Heart left ventricle (tissue), 16 donors: Measurements from ENCODE around the gene SYTL4. TPM values are rescaled to one million over a fixed set of nuclear protein-coding genes. Genes with fewer than 3 reads are reported as not detected.
A peak's percentile ranks its signal among the peaks of the same experiment; 100 is the strongest.

Experiments
- ATAC-seq, 4 donors: fragments of 200-7000 bp; cut with Tn5 transposase; one replicate each; pipeline ENCODE4 v1.9.1; 2020 to 2022; ENCODE audit warnings: moderate library complexity in 4 of 4, mild to moderate bottlenecking in 3 of 4, moderate number of reproducible peaks in 1 of 4
- DNase-seq, 5 donors: peaks; one replicate each; pipeline ENCODE4 v3.0.0-alpha.2; 2020
- H3K27ac ChIP-seq, 12 donors: fragments of 200-600 bp; sonication (generic) in 4 of 12; one replicate each; pipeline versions ENCODE4 v1.5.0 to v1.8.0; 2016 to 2022; ENCODE audit warnings: mild to moderate bottlenecking in 2 of 12
- H3K27me3 ChIP-seq, 9 donors: fragments of 200-600 bp; sonication (generic) in 2 of 9; one replicate each; pipeline versions ENCODE4 v1.5.1 to v1.8.0; 2016 to 2022; ENCODE audit warnings: mild to moderate bottlenecking in 3 of 9
- H3K36me3 ChIP-seq, 9 donors: fragments of 200-600 bp; sonication (generic) in 2 of 9; one replicate each; pipeline versions ENCODE4 v1.5.0 to v1.8.0; 2018 to 2022; ENCODE audit warnings: mild to moderate bottlenecking in 2 of 9
- H3K4me1 ChIP-seq, 12 donors: fragments of 200-600 bp; sonication (generic) in 4 of 12; one replicate each; pipeline versions ENCODE4 v1.5.0 to v1.8.0; 2016 to 2022; ENCODE audit warnings: mild to moderate bottlenecking in 3 of 12
- H3K4me3 ChIP-seq, 12 donors: fragments of 200-600 bp; sonication (generic) in 4 of 12; one replicate each; pipeline versions ENCODE4 v1.5.0 to v1.8.0; 2017 to 2022; ENCODE audit warnings: mild to moderate bottlenecking in 9 of 12, moderate library complexity in 4 of 12
- H3K9me3 ChIP-seq, 12 donors: fragments of 200-600 bp; sonication (generic) in 4 of 12; one replicate each; pipeline versions ENCODE4 v1.5.0 to v1.8.0; 2016 to 2022; ENCODE audit warnings: mild to moderate bottlenecking in 1 of 12
- POLR2A ChIP-seq, 2 donors: fragments of 450-650 bp; IDR thresholded peaks; one replicate each; pipeline ENCODE4 v1.6.1; 2017; ENCODE audit warnings: antibody characterized with exemption in 2 of 2, mild to moderate bottlenecking in 2 of 2, moderate library complexity in 2 of 2
- WGBS, 4 donors: extraction: QIAGEN DNeasy Blood & Tissue Kit in 2 of 4; methylation state at CpG; one replicate each; pipeline versions ENCODE4 v1.1.5 to v1.1.7; 2013 to 2018; 5-methylcytosine and 5-hydroxymethylcytosine counted together
- intact Hi-C, 10 donors: fragments of 100-400 bp; cut with DNase I; formaldehyde crosslinking; loops; one replicate each; pipeline versions ENCODE4 v1.11.1 to v1.14.2; 2022
- polyA plus RNA-seq, 2 donors: library from polyadenylated mRNA; stranded (reverse); fragments of 200-250 nt; gene quantifications; one replicate each; pipeline ENCODE4 v1.2.3, GENCODE V29; 2013
- total RNA-seq, 9 donors: library from RNA; depleted of rRNA in 2 of 9; stranded (reverse); fragments of >200 nt in 2 of 9; fragmentation: NEBNext Ultra II Directional in 3 of 9; extraction: Animal tissue kit (Norgen Biotek cat#: 25700) in 3 of 9; gene quantifications; one replicate each; pipeline versions ENCODE4 v1.1.0 to v1.2.4, GENCODE V29; 2016 to 2023
- TF ChIP-seq, protein P1 (sequence below), 12 donors: fragments of 200-600 bp; sonication (generic) in 4 of 12; IDR thresholded peaks; one replicate each; pipeline versions ENCODE4 v1.5.0 to v1.8.0; 2018 to 2022; ENCODE audit warnings: antibody characterized with exemption in 12 of 12, mild to moderate bottlenecking in 5 of 12
- donor health status: ischemic (EF 13 %, LVEDD 7.1; RV severe dilation, severe dysfunction).
- donor health status: healthy with polysubstance abuse.
- donor health status: DM: no; HTN: yes; CAD: no.
- donor health status: DM: no; HTN: no; CAD: no.
- donor health status: ischemic (EF 25% LVEDD 6.9; RV normal size, moderate dysfunction).
- donor health status: ischemic (EF 25% LVEDD 5.7; RV mildly dilated, moderate dysfunction).
- donor health status: healthy.
- donor health status: DM: yes; HTN: yes; CAD: no.
- donor health status: ischemic (EF 35%, LVEDD 5.7; RV mildly dilated, moderate dysfunction).
- donor health status: nonischemic (EF 11% LVEDD 7.7; RV severe dilation, severe dysfunction).
- donor health status: DM: yes; HTN: yes; CAD: no.
- donor health status: PGD.
- donor health status: ischemic (EF 29% LVEDD 5.4; RV normal size, mild dysfunction).
- donor health status: nonischemic (EF 23%, LVEDD 6.1; RV moderate dilation, normal function).

SYTL4 gene
- total and polyA plus RNA-seq, 11 donors: 1.2 to 5.4 (median 2.0) TPM

DNA sequence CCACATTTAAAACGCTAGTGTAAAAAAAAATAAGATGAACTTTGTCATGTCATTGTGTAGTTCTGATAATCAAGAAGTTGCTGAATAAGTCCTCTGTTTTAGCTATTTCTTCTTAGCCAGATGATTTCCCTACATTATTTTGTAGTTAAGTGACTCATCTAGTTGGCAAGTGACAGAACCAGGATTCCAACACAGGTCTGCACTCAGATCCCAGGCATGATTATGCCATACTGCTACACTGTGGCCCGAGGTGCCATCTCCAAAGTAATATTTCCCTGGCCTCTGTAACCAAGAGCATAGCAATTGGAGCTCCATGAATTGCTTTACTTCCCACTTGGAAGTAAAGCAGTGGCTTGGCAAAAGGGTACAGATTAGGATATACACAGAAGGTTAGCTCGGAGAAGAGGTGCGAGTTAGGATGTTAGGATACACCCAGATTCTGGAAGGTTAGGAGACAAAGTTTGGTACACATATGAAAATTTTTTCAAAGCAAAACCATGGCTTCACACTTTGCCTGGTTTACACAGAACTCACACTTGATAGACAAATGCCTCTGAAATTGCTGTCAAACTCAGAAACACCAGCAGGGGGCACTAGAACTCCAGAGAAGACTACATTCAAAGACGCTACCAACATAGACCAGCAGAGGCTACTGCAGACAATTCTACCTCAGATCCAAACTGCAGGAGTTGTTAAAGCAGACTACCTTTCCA, 46.5 kb downstream of the SYTL4 start:
- intact Hi-C loops: loop anchor here (1.0 to 10.0 kb wide), 7 partner anchors 81 to 602 kb away; no protein-coding TSS in a partner anchor
- H3K4me1 ChIP-seq: no peaks in the 10 kb centered on the region
- H3K36me3 ChIP-seq: peaks cover 0 to 10% (median 0%) of the 10 kb centered on the region in 9 donors
- H3K9me3 ChIP-seq: no peaks in the 10 kb centered on the region
- no peak overlapping the region for H3K4me3 ChIP-seq
- ATAC-seq: peak; percentile 55 to 86 (median 72)
- peak in 3 of 5 donors; percentile 31 to 48 (median 38) for DNase-seq
- H3K27me3 ChIP-seq: peaks cover 0 to 25% (median 0%) of the 10 kb centered on the region in 9 donors
- no peak for TF ChIP-seq POLR2A (IDR thresholded peaks at IDR 0.05)
- TF ChIP-seq, protein P1, sequence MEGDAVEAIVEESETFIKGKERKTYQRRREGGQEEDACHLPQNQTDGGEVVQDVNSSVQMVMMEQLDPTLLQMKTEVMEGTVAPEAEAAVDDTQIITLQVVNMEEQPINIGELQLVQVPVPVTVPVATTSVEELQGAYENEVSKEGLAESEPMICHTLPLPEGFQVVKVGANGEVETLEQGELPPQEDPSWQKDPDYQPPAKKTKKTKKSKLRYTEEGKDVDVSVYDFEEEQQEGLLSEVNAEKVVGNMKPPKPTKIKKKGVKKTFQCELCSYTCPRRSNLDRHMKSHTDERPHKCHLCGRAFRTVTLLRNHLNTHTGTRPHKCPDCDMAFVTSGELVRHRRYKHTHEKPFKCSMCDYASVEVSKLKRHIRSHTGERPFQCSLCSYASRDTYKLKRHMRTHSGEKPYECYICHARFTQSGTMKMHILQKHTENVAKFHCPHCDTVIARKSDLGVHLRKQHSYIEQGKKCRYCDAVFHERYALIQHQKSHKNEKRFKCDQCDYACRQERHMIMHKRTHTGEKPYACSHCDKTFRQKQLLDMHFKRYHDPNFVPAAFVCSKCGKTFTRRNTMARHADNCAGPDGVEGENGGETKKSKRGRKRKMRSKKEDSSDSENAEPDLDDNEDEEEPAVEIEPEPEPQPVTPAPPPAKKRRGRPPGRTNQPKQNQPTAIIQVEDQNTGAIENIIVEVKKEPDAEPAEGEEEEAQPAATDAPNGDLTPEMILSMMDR (IDR thresholded peaks at IDR 0.05): peak; percentile 55 to 86 (median 70)
- H3K27ac ChIP-seq: no peak overlapping the region
- 26 to 38% (median 33%) methylated on average over 5 of the region's 5 CpGs for WGBS, 4 donors

DNA sequence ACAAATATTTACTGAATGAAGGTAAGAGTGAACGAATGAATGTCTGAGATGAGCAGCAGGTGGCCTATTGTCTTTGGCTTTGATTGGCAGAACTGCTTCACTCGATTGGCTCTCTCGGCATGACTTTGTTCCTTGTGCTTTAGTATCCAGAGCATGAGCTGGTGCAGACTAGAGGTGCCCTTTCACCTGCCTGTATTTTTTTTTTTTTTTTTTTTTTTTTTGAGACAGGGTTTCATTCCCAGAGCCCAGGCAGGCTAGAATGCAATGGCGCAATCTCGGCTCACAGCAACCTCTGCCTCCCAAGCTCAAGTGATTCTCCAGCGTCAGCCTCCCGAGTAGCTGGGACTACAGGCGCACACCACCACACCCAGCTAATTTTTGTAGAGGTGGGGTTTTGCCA, 49.0 kb downstream of the SYTL4 start:
- Histone ChIP-seq H3K36me3 (peaks cover 0 to 6% (median 0%) of the 10 kb centered on the region in 9 donors), H3K4me1 (no peaks in the 10 kb centered on the region), H3K4me3 (no peak overlapping the region), H3K9me3 (no peaks in the 10 kb centered on the region), H3K27me3 (peaks cover 0 to 33% (median 0%) of the 10 kb centered on the region in 9 donors), H3K27ac (no peak overlapping the region)
- DNase-seq: no peak
- ATAC-seq: no peak
- intact Hi-C loops: loop anchor here in 4 of 10 donors (5.0 to 10.0 kb wide), 3 partner anchors 522 to 604 kb away; no protein-coding TSS in a partner anchor
- 88 to 98% (median 94%) methylated on average over 7 to 8 of the region's 8 CpGs for WGBS, 4 donors
- no peak for TF ChIP-seq POLR2A (IDR thresholded peaks at IDR 0.05)
- TF ChIP-seq, protein P1 (IDR thresholded peaks at IDR 0.05): no peak

DNA sequence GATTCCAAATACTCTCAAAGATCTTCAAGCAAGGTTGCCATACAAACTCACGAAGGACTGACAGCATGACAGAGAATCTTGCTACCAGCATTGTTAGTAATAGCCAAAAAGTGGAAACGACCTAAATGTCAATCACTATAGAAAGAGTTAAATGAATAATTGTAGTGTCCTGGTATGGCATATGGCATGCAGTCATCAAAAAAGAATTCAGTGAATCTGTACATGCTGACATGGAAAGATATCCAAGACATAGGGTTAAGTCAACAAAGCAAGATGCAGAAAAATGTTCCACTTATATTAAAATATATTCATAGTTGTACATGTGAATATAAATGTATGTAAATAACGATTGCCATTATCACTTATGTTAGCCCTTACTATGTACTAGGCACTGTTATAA, 50.3 kb downstream of the SYTL4 start:
- no peak for DNase-seq
- no peak overlapping the region for H3K27ac ChIP-seq
- peaks cover 0 to 5% (median 0%) of the 10 kb centered on the region in 9 donors for H3K36me3 ChIP-seq
- intact Hi-C loops: loop anchor here in 4 of 10 donors (5.0 to 10.0 kb wide), 3 partner anchors 523 to 606 kb away; no protein-coding TSS in a partner anchor
- TF ChIP-seq, protein P1 (IDR thresholded peaks at IDR 0.05): no peak
- no peak for TF ChIP-seq POLR2A (IDR thresholded peaks at IDR 0.05)
- WGBS, 4 donors: 54 to 85% (median 72%) methylated on average over 3 of the region's 3 CpGs
- H3K27me3 ChIP-seq: peaks cover 0 to 40% (median 0%) of the 10 kb centered on the region in 9 donors
- no peak overlapping the region for H3K4me3 ChIP-seq
- no peak for ATAC-seq
- H3K9me3 ChIP-seq: no peaks in the 10 kb centered on the region
- no peaks in the 10 kb centered on the region for H3K4me1 ChIP-seq

DNA sequence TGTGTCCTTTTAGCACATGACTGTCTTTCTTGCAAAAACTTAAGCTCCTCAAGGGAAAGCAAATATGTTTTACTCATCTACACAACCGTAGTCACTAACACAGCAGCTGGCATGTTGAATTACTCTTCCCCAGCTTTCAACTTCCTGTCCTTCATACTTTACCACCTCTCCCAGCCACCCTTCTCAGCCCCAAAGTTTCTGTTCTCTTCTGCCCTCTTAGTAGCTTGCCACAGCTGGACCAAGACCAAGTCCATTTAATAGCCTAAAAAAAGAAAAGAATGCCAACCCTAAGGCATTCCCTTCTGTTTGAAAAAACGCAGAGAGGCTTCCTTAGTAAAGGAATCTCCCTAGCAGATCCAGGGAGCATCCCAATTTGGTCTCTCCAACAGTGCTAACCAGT, 51.2 kb downstream of the SYTL4 start:
- no peaks in the 10 kb centered on the region for H3K9me3 ChIP-seq
- no peak overlapping the region for H3K27ac ChIP-seq
- ATAC-seq (no peak), DNase-seq (no peak)
- intact Hi-C loops: loop anchor here in 4 of 10 donors (5.0 to 10.0 kb wide), 3 partner anchors 524 to 607 kb away; no protein-coding TSS in a partner anchor
- no peaks in the 10 kb centered on the region for H3K4me1 ChIP-seq
- peaks cover 0 to 47% (median 0%) of the 10 kb centered on the region in 9 donors for H3K27me3 ChIP-seq
- no peak overlapping the region for H3K4me3 ChIP-seq
- no peak for TF ChIP-seq POLR2A (IDR thresholded peaks at IDR 0.05)
- TF ChIP-seq, protein P1 (IDR thresholded peaks at IDR 0.05): no peak
- no peaks in the 10 kb centered on the region for H3K36me3 ChIP-seq
- 24 to 52% (median 33%) methylated on average over 2 of the region's 2 CpGs for WGBS, 4 donors
